Dermis blood vessel endothelial cell (primary cell): ENCODE results near the gene EYS. TPM values are rescaled to one million over a fixed set of nuclear protein-coding genes. Genes with fewer than 3 reads are reported as not detected.
"Not testable (repeated sequence)": the region's sequence is repeated elsewhere in the genome, so short reads cannot be mapped to it uniquely, and the experiment has no call there.

Experiments used
- DNase-seq: peaks from one replicate; pipeline ENCODE4 v3.0.0; 2010
- total RNA-seq: library from RNA; depleted of rRNA; stranded (reverse); fragments of >200 nt; gene quantifications from 2 replicates; pipeline ENCODE4 v1.2.3, GENCODE V29; 2014

Gene EYS
- total RNA-seq, 1 donor from 2014 or later: not detected

GRCh38 chr6:65449926-65450325 lies 257.1 kb downstream of the EYS start:
- no peak for DNase-seq

- DNase-seq: peak; percentile 11
These were observed 258.2 kb downstream of the EYS start for GRCh38 chr6:65448866-65449265.

- DNase-seq: no peak
These were observed 270.7 kb downstream of the EYS start for GRCh38 chr6:65436281-65436680.

- DNase-seq: no peak
These were observed 290.4 kb downstream of the EYS start for GRCh38 chr6:65416621-65417020.

GRCh38 chr6:65410309-65410708 lies 296.7 kb downstream of the EYS start:
- no peak for DNase-seq

GRCh38 chr6:65402564-65402963 lies 304.5 kb downstream of the EYS start:
- no peak for DNase-seq

GRCh38 chr6:65399355-65400084 lies 307.5 kb downstream of the EYS start:
- no peak for DNase-seq

- no peak for DNase-seq
These were observed 308.2 kb downstream of the EYS start for GRCh38 chr6:65398851-65399250.

- no peak for DNase-seq
These were observed 356.5 kb downstream of the EYS start for GRCh38 chr6:65350530-65350929.

- not testable (repeated sequence) for DNase-seq
These were observed 404.4 kb downstream of the EYS start for GRCh38 chr6:65302655-65303054.

- DNase-seq: peak; percentile 53
These were observed 407.8 kb downstream of the EYS start for GRCh38 chr6:65299236-65299635.

- DNase-seq: no peak
These were observed 411.2 kb downstream of the EYS start for GRCh38 chr6:65295812-65296211.

GRCh38 chr6:65289491-65289890 lies 417.5 kb downstream of the EYS start:
- DNase-seq: peak; percentile 72

GRCh38 chr6:65285275-65285674 lies 421.8 kb downstream of the EYS start:
- DNase-seq: no peak

- DNase-seq: no peak
These were observed 427.0 kb downstream of the EYS start for GRCh38 chr6:65280060-65280459.

- no peak for DNase-seq
These were observed 444.8 kb downstream of the EYS start for GRCh38 chr6:65262241-65262640.

- no peak for DNase-seq
These were observed 447.0 kb downstream of the EYS start for GRCh38 chr6:65259982-65260381.

- peak; percentile 13 for DNase-seq
These were observed 448.0 kb downstream of the EYS start for GRCh38 chr6:65259059-65259458.

GRCh38 chr6:65253041-65253440 lies 454.0 kb downstream of the EYS start:
- no peak for DNase-seq

GRCh38 chr6:65248101-65248610 lies 458.9 kb downstream of the EYS start:
- no peak for DNase-seq

GRCh38 chr6:65231616-65232015 lies 475.4 kb downstream of the EYS start:
- DNase-seq: no peak

GRCh38 chr6:65229825-65230224 lies 477.2 kb downstream of the EYS start:
- peak; percentile 23 for DNase-seq

- DNase-seq: no peak
These were observed 485.9 kb downstream of the EYS start for GRCh38 chr6:65221153-65221552.

- DNase-seq: no peak
These were observed 504.3 kb downstream of the EYS start for GRCh38 chr6:65202738-65203137.

- DNase-seq: no peak
These were observed 507.3 kb downstream of the EYS start for GRCh38 chr6:65199683-65200082.
